ENCODE results near the gene MGAT5.
"Not testable (repeated sequence)": the region's sequence is repeated elsewhere in the genome, so short reads cannot be mapped to it uniquely, and the experiment has no call there.

The MGAT5 gene

GRCh38 chr2:134454426-134454825 is 200.6 kb downstream of the MGAT5 start:
- no peak for FAIRE-seq

DNA sequence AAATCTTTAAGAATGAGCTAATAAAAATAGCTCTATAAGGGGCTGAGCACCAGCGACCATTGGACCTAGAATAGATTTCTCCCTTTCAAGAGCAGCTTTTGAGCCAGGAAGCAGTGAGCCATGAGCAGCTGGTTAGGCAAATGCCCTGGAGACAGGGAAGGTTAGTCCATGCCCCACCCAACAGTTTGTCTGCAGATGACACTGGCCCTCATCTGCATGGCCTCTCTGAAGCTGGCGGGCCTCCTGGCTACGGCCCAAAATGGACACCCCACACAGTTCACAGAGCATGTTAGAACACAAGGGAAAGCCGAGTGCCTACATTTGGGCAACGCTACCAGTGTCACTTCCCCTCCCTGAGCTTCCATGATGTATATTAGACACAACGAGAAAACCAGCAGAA is 201.1 kb downstream of the MGAT5 start:
- FAIRE-seq: no peak

DNA sequence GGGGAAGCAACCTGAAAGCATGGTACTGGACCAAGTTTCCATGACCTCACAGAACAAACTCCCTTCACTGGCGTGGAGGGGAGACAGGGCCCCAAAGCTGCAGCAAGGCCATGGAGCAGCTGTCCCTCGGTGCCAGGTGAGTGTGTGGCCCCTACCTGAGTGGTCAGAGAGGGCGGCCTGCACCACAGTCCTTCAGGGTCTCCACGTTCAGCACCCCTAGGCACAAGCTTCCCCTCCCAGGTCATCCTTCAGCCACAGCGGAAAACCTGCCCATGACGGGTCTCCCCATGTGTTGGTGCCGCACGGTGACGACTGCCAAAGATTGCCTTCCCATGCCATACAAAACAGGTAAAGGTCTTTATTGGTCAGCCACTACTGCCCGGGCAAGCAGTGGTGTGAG is 201.6 kb downstream of the MGAT5 start:
- no peak for FAIRE-seq

DNA sequence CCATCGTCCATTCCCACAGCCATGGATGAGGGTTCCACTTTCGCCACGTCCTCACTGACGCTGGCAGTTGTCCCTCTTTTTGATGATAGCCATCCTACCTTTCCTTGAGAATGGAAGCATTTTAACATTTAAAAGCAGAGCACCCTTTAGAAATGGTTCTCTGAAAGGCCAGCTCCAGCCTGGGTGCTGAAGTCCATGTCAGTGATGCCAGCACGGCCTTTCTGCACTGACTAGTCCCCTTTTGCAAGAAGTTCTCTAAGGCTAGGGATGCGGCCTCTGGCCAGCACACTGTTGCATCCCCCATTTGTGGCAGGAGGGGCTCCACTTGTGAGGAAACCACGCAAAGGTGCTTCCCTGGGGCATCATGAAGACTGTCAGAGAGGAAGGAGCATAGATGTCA is 203.5 kb downstream of the MGAT5 start:
- FAIRE-seq: no peak

DNA sequence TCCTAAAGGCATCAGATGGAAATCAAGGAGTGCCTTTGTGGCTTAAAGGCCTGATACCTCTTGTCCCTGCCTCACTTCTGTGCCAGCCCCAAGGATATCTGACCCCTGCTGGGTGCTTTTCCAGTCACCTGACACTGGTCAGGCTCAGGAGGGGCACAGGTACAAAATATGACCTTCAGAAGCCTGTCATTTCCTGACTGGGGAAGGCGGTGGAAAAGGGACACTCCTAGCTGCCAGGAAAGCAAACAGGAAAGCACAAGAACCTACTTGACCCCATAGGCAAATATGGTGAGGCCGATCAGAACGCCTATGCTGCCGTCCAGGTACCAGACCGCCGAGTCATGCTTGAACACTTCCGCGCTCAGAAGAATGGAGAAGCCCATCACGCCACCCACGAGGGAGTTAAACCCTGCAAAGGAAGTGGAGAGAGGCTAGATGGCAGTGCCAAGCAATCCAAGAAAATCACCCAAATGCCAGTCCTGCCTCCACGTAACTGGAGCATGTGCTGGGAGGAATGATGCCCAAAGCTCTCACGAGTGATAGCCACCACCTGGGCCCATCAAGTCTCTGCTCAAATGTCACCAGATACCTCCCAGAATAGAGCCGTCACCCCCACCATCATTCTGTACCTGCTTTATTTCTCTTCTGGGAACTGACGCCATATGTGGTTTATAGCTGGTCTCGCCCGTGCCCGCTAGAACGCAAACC is 204.0 kb downstream of the MGAT5 start:
- no peak for FAIRE-seq

DNA sequence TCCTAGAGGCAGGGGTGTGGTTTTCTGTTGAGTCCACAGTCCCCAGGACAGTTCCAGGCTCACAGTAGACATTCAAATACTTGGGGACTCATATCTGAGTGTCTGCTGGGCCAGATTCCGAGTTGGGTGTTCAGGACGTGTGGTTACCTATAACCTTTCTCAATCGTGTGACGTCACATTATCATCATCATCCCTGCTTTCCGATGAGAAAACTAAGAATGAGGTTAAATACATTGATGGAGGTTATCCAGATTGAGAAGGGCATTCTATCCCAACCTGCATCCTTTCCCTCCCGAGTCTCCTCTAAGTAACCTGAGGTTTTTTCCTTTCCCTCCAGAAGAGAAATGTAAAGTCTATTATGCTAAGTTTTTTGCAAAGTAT is 204.6 kb downstream of the MGAT5 start:
- no peak for FAIRE-seq

DNA sequence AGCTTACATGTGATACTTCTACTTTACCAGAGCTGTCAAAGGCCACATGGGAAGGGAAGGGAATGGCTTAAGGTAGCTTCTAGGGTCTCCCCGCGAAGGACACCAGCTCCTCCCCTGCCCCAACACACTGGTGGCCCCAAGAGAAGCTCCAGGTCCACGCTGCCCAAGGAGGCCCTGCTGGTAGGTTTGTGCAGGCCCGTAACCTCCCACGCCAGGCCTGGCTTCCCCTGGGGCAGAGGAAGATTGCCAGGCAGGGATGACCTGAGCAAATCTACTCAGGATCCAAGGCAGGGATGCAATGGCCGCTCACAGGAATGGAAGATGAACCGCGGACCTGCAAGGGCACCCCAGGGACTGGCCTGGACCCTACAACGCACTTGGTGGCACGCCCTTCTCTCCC is 205.1 kb downstream of the MGAT5 start:
- no peak for FAIRE-seq

DNA sequence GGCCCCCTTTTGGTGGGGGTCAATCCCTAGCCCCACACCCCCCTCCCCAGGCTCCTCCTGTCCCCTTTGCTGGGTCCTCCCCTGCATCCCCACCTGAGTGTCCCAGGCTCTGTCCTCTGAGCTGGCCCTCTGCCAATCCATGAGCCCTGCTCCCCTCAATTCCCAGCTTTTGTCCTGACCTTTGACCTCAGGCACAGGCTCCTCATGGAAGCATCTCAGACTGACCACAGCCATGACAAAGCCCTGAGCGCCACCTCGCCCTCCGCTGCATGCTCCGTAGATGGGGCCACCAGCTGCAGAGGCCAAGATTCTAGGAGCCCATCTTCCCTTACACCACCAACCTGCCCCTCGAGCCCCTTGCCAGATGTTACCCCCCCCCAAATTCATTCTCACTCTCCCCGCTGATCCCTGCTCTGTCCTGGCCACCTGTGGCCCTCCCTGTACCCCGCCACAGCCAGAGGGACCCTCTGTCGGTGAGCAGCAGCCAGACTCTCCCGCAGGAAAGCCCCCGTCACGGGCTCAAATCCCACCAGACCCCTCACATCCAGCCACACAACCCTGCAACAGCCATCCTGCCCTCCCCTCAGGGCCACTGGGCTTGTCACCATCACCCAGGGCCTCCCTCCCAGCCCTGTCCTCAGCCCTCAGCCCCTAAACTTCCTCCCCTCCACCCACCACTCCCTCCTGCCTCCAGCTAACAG is 206.0 kb downstream of the MGAT5 start:
- FAIRE-seq: no peak

DNA sequence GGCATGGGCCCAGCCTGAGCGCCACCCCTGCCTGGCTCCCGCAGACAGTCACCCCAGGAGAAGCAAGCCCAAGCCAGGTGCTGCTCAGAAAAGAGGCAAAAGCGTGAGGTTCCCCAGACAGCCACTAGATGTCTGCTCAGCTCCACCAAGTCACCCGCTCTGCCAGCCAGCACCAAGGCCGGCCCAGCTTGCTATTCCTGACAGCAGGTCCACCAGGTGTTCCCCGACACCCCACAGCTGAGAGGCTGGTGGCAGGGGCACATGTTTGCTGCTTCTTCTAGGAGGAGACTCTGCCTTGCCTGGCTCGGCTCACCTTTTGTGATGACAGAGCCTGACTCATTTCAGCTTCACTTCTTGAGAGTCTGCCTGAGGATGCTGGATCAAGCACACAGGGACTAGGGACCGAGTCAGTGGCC is 206.7 kb downstream of the MGAT5 start:
- no peak for FAIRE-seq

- no peak for FAIRE-seq
Measured at GRCh38 chr2:134461511-134461910, 207.6 kb downstream of the MGAT5 start.

GRCh38 chr2:134462275-134462674 is 208.4 kb downstream of the MGAT5 start:
- no peak for FAIRE-seq

DNA sequence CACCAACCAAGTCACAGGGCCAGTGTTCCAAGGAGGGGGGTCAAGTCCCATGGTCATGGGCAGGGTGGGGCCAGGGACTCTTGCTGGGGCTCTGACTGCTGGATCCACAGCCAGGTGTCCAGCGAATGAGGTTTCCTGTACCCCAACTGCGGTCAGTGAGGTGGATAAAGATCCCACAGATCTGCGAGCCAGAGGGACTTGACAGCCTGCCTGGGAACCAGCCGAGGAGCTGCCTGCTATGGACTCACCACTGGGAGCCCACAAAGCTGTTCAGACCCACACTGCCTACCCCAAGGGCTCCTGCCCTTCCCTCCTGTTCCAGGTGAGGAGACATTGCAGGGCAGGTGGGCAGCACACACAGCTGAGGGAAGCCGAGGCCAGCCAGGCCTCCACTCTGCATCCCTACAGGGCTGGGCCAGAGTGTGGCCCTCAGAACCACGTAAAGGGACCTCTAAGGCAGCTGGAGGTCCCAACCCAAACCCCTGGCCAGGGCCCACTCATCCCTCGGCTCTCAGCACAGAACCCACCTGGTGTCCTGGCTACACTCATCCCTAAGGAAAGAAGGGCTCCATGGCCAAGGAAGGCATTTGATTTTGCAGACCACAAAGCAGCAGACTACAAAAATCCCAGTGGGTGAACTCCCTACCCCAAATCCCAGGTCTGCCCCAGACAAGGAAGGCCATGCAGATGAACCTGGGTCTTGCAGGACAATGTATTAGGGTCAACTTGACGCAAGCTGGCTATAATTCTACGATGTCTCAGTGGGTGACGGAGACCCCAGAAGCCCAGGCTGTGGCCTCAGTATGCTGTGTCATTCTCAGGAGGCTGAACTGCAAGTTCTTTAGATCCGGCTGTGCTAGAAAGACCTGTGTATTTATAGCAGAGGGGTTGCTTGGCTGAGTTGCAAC is 209.2 kb downstream of the MGAT5 start:
- FAIRE-seq: no peak

DNA sequence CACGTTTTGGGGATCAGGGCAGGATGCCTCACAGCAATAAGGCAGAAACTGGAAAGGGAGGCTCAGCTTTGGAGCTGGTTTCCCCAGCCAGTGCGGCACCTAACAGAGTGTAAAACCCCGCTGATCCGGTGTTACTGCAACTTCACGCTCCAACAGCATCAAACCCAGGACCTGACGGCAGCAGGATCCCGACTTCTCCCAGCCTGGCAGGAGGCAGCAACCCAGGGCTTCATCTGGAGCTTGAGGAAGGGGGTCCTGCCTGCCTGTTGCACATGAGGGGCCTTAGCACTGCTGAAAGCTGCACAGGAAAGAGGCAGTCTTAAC is 209.8 kb downstream of the MGAT5 start:
- no peak for FAIRE-seq

GRCh38 chr2:134465228-134466105 is 211.6 kb downstream of the MGAT5 start:
- no peak for FAIRE-seq

- FAIRE-seq: no peak
Measured at GRCh38 chr2:134466141-134466540, 212.3 kb downstream of the MGAT5 start.

DNA sequence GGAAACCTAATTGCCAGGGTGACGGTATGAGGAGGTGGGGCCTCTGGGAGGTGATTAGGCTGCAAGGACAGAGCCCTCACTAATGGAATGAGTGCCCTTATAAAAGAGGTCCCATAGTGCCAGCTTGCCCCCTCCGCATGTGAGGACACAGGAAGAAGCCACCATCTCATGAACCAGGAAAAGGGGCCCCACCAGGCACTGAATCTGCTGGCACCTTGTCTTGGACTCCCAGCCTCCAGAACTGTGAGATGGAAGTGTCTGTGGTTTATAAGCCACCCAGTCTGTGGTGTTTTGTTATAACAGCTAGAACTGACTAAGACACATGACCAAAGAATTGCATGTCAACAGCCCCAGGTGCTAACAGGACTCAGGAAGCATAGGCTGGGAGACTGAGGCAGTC is 214.3 kb downstream of the MGAT5 start:
- FAIRE-seq: no peak

GRCh38 chr2:134468776-134469175 is 214.9 kb downstream of the MGAT5 start:
- no peak for FAIRE-seq

- FAIRE-seq: no peak
Measured at GRCh38 chr2:134469516-134470115, 215.7 kb downstream of the MGAT5 start.

DNA sequence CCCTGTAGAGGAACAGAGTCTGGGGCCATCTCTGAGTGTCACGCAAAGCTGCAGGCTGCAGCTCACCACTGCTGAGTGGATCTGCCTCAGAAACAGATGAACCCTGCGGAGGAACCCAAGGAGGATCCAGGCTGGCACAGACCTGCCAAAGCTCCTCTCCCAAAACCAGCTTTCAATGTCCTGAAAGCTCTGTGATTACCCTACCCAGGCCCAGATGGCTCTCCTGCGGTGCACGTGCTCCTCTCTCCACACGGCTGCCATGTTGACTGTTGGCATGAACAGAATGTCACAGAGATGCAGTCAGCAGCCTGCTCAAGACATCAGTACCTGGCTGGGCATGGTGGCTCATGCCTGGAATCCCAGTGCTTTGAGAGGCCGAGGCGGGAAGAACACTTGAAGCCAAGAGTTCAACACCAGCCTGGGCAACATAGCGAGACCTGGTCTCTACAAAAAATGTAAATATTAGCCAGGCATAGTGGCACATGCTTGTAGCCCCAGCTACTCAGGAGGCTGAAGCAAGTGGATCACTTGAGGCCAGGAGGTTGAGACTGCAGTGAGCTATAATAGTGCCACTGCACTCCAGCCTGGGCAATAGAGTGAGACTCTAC is 216.8 kb downstream of the MGAT5 start:
- FAIRE-seq: no peak

DNA sequence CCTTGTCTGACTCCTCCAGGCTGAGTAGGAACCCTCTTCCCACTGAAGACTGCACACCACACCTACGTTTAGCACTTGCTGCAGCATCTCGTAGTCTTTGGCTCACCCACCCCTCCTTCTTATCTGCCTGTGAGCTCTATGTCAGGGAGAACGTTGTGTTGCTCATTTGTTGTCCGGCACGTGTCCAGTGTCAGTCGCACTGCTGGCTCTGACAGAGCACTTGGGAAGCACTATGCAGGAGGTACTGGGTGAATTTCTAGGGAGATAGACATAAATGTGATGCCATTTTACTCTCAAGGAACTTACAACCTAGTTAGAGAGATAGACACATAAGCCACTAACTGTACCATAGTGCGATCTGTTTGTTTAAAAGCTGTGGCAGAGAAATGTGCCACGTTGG is 223.1 kb downstream of the MGAT5 start:
- not testable (repeated sequence) for FAIRE-seq

DNA sequence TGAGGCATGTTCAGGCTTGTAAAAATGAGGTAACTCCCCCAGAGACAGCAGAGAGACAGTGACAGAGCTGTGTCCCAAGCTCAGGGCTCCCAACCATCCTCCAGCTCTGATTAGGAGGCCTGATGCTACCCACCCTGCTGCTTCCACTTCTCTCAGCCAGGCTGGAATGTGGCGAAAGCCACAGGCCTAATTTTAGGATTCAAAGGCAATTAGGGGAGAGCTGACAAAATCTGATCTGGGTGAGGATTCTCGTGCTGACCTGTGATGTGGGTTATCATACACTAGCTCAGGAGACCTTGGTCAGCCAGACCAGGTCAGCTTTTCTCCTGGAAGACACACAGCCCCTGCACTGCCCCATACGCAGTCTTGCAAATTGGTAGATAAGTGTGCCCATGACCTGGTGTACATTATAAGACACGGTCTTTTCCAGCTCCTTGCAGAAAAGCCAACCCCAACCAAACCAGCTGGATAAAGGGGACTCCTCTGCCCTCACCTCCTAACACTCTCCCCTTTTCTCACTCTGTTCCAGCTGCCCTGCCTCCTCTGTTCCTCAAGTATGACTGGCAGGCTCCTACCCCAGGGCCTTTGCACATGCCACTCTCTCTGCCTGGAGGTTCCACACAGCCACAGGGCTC is 225.9 kb downstream of the MGAT5 start:
- FAIRE-seq: no peak

All from endometrium (tissue), 2 donors.